Superior temporal gyrus (tissue), 1 donor: Measurements from ENCODE around the gene GRAP.

Experiments used
- DNase-seq: peaks from one replicate; pipeline ENCODE4 v3.0.0-alpha.2; 2016; ENCODE audit errors: extremely low spot score

GRAP gene

DNA sequence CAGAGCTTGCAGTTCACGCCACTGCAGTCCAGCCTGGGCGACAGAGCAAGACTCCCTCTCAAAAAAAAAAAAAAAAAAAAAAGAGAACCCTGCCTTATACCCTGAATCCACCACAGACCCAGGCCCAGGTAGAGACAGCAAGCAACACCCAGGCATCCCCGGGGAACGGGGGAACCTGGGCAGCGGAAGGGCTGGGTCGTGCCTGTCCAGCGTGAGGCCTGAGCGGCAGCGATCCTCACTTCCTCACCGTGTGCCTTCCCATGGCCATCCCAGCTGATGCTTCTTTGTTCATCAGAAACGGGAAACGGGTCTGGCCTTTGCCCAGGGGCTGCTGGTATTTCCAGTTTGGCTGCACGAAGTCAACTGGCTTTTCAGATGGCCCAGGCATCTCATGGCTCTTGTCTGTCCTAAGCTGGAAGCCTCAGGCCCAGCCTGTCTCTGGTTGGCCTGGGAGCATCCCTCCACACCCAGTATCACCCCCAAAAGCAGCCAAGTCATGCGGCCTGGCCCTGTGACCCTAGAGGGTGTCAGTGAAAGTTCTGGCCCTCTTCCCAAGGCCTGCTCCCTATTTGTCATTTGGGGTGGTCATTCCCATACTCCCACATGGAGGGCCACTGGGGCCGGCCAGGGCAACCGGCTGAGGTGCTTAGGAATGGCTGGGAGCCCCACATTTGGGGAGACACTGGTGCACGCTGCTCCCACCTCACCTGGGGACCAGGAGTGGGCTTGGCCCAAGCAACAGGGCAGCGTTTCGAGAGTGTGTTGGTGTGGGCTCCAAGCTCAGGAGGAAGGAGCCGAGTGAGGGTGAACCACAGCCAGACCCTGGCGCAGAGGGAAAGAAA is 62.3 kb downstream of the GRAP start:
- DNase-seq, result no peak

DNA sequence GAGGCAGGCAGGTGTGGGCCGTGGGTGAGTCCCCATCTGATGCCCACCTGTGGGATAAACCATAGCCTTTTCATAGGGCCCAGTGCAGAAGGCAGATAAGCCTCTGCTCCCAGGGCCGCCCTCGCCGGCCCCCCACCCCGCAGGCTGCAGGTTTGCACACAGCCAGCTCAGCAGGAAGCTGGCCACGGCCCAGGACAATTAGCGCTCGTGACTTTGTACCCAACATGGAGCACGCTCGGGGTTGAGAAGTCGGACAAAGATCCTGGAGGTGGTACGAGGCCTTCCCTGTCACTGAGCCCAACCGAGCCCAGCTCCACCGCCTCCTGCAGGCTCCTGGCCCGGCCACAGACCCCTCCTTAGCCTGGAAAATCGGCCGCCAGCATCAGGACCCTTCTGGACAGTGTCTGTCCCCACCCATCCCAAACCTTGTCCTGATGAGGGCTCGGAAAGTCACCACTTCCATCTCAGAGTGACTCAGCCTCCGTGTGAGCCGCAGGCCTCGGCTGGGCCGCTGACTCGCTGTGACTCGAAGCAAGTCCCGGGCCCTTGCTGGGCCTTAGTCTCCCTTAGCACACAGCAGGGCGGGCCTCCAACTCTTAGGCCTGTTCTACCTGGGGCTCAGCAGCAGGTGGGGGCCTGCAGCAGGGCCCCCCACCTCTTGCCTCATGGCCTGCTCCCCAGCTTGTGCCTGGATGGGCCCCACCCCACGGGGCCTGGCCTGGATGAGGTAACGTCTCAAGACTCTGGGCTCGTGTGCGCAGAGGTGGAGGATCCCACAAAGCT is 64.9 kb downstream of the GRAP start:
- no peak for DNase-seq

- DNase-seq, result no peak
Measured at GRCh38 chr17:18981335-18981641, 65.5 kb downstream of the GRAP start.

GRCh38 chr17:18980682-18981334 is 65.9 kb downstream of the GRAP start:
- DNase-seq, result no peak

- DNase-seq, result no peak
Measured at GRCh38 chr17:18978655-18979054, 68.1 kb downstream of the GRAP start.

DNA sequence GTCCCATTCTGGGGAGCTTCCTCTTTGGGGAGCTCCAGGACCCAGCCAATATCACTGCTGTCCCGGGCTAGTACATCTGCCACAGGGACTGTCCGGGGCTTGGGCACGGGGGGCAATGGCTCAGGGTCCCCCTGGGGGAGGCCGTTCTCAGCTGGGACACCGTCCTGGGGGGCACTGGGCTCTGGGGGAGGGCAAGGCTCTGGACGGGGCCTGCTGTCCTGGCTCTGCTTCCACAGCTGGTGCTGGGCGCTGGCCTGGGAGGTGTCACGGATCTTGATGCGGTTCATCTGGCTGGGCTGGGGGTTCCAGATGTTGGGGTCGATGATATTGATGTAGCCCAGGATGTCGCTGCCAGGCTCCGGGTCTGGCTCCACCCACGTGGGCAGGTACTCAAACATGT is 68.7 kb downstream of the GRAP start:
- no peak for DNase-seq

- DNase-seq, result no peak
Measured at GRCh38 chr17:18977646-18978045, 69.1 kb downstream of the GRAP start.

DNA sequence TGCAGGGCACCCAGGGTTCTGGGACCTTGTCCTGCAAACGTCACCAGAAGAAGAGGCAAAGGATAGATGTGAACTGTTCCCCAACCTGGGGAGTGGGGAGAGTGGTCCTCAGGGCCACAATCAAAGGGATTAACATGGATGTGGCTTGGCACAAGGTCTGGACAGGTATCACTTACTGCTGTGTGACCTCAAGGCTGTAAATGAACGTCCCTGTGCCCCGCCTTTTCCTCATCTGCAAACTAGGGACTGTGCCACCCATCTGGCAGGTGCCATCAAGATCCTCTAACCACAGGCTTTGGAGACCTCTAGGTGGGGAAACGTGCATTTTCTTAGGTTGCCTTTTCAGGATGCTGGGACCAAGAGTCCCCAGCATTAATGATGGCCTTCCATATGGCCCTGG is 69.7 kb downstream of the GRAP start:
- DNase-seq, result no peak

DNA sequence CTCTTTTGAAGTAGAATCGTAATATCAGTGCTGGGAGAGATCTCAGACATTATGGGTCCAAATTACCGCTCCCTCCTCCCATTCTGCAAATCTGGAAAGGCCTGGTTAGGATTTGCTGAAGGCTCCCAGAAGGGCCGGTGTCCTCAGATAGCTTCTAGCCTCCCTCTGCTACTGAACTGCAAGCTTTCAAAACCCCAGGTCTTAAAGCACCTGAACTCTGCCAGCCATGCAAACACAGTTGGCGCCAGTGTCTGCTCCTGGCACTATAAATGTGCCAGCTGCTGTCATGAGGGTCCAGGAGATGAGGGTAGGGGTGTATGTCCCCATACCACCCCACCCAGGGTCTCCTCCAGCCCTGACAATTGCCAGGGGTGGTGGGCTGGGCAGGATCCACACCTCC is 70.6 kb downstream of the GRAP start:
- no peak for DNase-seq

- DNase-seq, result no peak
Measured at GRCh38 chr17:18975597-18975996, 71.2 kb downstream of the GRAP start.

DNA sequence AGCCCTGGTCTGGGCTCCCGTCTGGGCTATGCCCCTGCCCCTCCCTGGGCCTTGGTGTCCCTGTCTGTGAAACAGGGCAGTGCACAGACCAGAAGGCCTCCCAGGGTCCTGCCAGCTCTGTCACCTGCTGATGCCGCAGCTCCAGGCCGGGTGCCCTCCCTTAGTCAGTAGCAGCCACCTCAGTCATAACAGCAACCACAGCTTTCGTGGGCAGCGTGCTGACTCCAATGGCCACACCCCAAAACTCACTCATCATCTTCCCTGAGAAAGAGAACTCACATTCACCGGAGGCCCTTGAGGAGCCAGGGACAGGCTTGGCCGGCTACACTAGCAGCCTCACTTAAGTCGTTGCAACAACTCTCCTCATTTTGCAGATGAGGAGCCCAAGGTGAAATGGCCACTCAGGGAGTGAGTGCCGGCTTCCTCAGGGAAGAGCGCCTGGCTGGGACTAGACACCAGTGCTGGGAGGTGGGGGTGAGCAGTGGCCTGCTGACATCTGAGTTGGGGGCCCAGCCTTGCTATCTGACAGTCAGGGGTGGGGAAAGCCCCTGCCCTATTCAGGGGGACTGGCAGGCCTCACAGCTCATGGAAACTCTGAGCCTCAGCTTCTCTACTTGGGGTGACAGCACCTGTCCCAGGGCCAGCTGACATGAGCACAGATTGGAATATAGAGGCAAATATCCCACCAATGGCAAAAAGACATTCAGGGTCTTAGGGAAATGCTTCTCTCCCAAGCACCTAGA is 72.2 kb downstream of the GRAP start:
- no peak for DNase-seq

- no peak for DNase-seq
Measured at GRCh38 chr17:18971801-18972200, 75.0 kb downstream of the GRAP start.
